H1 (cell line): Measurements from ENCODE around the gene PHF10. TPM values are rescaled to one million over a fixed set of nuclear protein-coding genes. Genes with fewer than 3 reads are reported as not detected.
A peak's percentile ranks its signal among the peaks of the same experiment; 100 is the strongest.

Experiments
- CTCF ChIA-PET: fragments of 300-600 bp; sonication (Branson Sonifier 250); formaldehyde crosslinking; loops from one replicate; lab custom pipeline; 2021; ENCODE audit not compliant: partially characterized antibody; lab: Charles Lee
- POLR2A ChIA-PET: fragments of 300-600 bp; sonication (Branson Sonifier 250); formaldehyde crosslinking; loops from one replicate; lab custom pipeline; 2021; ENCODE audit warnings: inconsistent platforms; ENCODE audit not compliant: partially characterized antibody; lab: Charles Lee
- DNase-seq, 2 experiments: peaks; one replicate each; pipeline versions ENCODE4 v3.0.0 to v3.0.0-alpha.2; 2010 to 2022; ENCODE audit warnings: low spot score in 2 of 2, low read depth in 1 of 2, mixed read lengths in 1 of 2
- FAIRE-seq: peaks from 2 replicates; lab custom pipeline; 2011; peaks lifted over from hg19 to GRCh38; lab: Jason Lieb, UNC
- H2AFZ ChIP-seq: 2 replicates; pipeline ENCODE4 v1.8.1; 2012; ENCODE audit warnings: low read length, inconsistent platforms
- H2AK5ac ChIP-seq: 2 replicates; pipeline ENCODE4 v1.6.1; 2013; ENCODE audit warnings: low read depth, low read length
- H2BK120ac ChIP-seq: replicated peaks from 2 replicates; pipeline ENCODE3; 2013; ENCODE audit warnings: low read depth, low read length, inconsistent platforms
- H2BK12ac ChIP-seq: 2 replicates; pipeline ENCODE4 v1.6.1; 2013; ENCODE audit warnings: low read depth, low read length
- H2BK15ac ChIP-seq: 2 replicates; pipeline ENCODE4 v1.6.1; 2013; ENCODE audit warnings: low read length
- H2BK20ac ChIP-seq: 2 replicates; pipeline ENCODE4 v1.6.1; 2013; ENCODE audit warnings: low read length
- H2BK5ac ChIP-seq: 2 replicates; pipeline ENCODE4 v1.6.1; 2013; ENCODE audit warnings: low read depth, low read length
- H3K14ac ChIP-seq: 2 replicates; pipeline ENCODE4 v1.6.1; 2013; ENCODE audit warnings: inconsistent platforms; ENCODE audit not compliant: insufficient read length
- H3K18ac ChIP-seq: 2 replicates; pipeline ENCODE4 v1.6.1; 2013; ENCODE audit warnings: low read length; ENCODE audit errors: extremely low read depth
- H3K23ac ChIP-seq: 2 replicates; pipeline ENCODE4 v1.6.1; 2013; ENCODE audit warnings: inconsistent platforms; ENCODE audit not compliant: insufficient read length
- H3K23me2 ChIP-seq: 2 replicates; pipeline ENCODE4 v1.6.1; 2013; ENCODE audit warnings: low read depth, low read length
- H3K27ac ChIP-seq: 2 replicates; pipeline ENCODE4 v1.6.1; 2011; ENCODE audit warnings: low read depth, low read length, inconsistent platforms
- H3K27me3 ChIP-seq, 4 experiments: replicated peaks in 1 of 4; 1 replicate in 1 of 4; 2 replicates in 3 of 4; pipeline versions ENCODE4 v1.6.1 to v1.8.1; 2011 to 2013; ENCODE audit warnings: low read length in 3 of 4, mild to moderate bottlenecking in 3 of 4, inconsistent platforms in 2 of 4, mixed read lengths in 2 of 4, moderate library complexity in 1 of 4; ENCODE audit not compliant: control insufficient read depth in 3 of 4, insufficient read depth in 3 of 4; ENCODE audit errors: extremely low read depth in 1 of 4
- H3K36me3 ChIP-seq, 4 experiments: 2 replicates each; pipeline versions ENCODE4 v1.6.1 to v1.8.1; 2011 to 2013; ENCODE audit warnings: mild to moderate bottlenecking in 4 of 4, low read length in 3 of 4, moderate library complexity in 2 of 4, control low read depth in 1 of 4, inconsistent platforms in 1 of 4; ENCODE audit not compliant: insufficient read depth in 4 of 4, control insufficient read depth in 2 of 4
- H3K4ac ChIP-seq: replicated peaks from 2 replicates; pipeline ENCODE3; 2013; ENCODE audit warnings: low read length, low read depth, mixed read lengths, inconsistent platforms; ENCODE audit not compliant: insufficient read length
- H3K4me1 ChIP-seq, 4 experiments: replicated peaks in 1 of 4; 1 replicate in 1 of 4; 2 replicates in 3 of 4; pipeline versions ENCODE4 v1.6.1 to v1.8.1; 2011 to 2013; ENCODE audit warnings: low read length in 3 of 4, inconsistent platforms in 2 of 4, mixed read lengths in 1 of 4; ENCODE audit not compliant: insufficient read depth in 4 of 4, control insufficient read depth in 3 of 4
- H3K4me2 ChIP-seq, 2 experiments: 2 replicates each; pipeline versions ENCODE4 v1.6.1 to v1.8.1; 2011 to 2013; ENCODE audit warnings: low read depth in 2 of 2, low read length in 2 of 2, control low read depth in 1 of 2, inconsistent platforms in 1 of 2, mild to moderate bottlenecking in 1 of 2; ENCODE audit not compliant: insufficient read depth in 1 of 2
- H3K4me3 ChIP-seq, 4 experiments: fragments of 200-600, 300-600 bp in 1 of 4; sonication (generic), shearing (Covaris generic), sonication (Bioruptor Twin) in 1 of 4; 2 replicates each; pipeline versions ENCODE4 v1.5.1 to v1.8.1; 2011 to 2016; ENCODE audit warnings: low read length in 4 of 4, low read depth in 3 of 4, control low read depth in 2 of 4, inconsistent platforms in 2 of 4, mild to moderate bottlenecking in 2 of 4, mixed read lengths in 1 of 4, moderate library complexity in 1 of 4; ENCODE audit not compliant: insufficient read depth in 2 of 4; ENCODE audit errors: extremely low read depth in 1 of 4
- H3K56ac ChIP-seq: replicated peaks from 2 replicates; pipeline ENCODE3; 2013; ENCODE audit warnings: low read depth, mild to moderate bottlenecking, mixed read lengths, low read length, inconsistent platforms; ENCODE audit not compliant: insufficient read length
- H3K79me1 ChIP-seq: 2 replicates; pipeline ENCODE4 v1.6.1; 2013; ENCODE audit warnings: low read depth, low read length, control low read depth
- H3K79me2 ChIP-seq, 2 experiments: 2 replicates each; pipeline versions ENCODE4 v1.6.1 to v1.8.1; 2012 to 2013; ENCODE audit warnings: low read length in 2 of 2, mild to moderate bottlenecking in 2 of 2, inconsistent platforms in 1 of 2; ENCODE audit not compliant: insufficient read depth in 2 of 2, control insufficient read depth in 1 of 2
- H3K9ac ChIP-seq, 4 experiments: replicated peaks in 1 of 4; 1 replicate in 1 of 4; 2 replicates in 3 of 4; pipeline versions ENCODE4 v1.6.1 to v1.8.1; 2011 to 2013; ENCODE audit warnings: low read depth in 3 of 4, low read length in 3 of 4, control low read depth in 2 of 4, mild to moderate bottlenecking in 2 of 4, moderate library complexity in 2 of 4, inconsistent platforms in 1 of 4; ENCODE audit errors: extremely low read depth in 1 of 4
- H3K9me3 ChIP-seq, 2 experiments: 2 replicates each; pipeline versions ENCODE4 v1.6.1 to v1.8.1; 2012 to 2013; ENCODE audit warnings: mild to moderate bottlenecking in 2 of 2, moderate library complexity in 2 of 2, control low read depth in 1 of 2, inconsistent platforms in 1 of 2, low read depth in 1 of 2, low read length in 1 of 2, mixed read lengths in 1 of 2; ENCODE audit not compliant: insufficient read depth in 2 of 2
- H4K20me1 ChIP-seq, 2 experiments: replicated peaks in 1 of 2; 2 replicates each; pipeline versions ENCODE3 to v1.8.1; 2011 to 2013; ENCODE audit warnings: inconsistent platforms in 2 of 2, low read length in 2 of 2, mild to moderate bottlenecking in 1 of 2; ENCODE audit not compliant: insufficient read depth in 2 of 2, control insufficient read depth in 1 of 2
- H4K5ac ChIP-seq: 2 replicates; pipeline ENCODE4 v1.6.1; 2013; ENCODE audit warnings: low read length, low read depth, mixed read lengths, inconsistent platforms; ENCODE audit not compliant: insufficient read length
- H4K8ac ChIP-seq: 2 replicates; pipeline ENCODE4 v1.8.0; 2013; ENCODE audit warnings: mild to moderate bottlenecking, moderate library complexity, low read length, inconsistent platforms; ENCODE audit not compliant: insufficient read depth; ENCODE audit errors: extremely low read depth
- H4K91ac ChIP-seq: replicated peaks from 2 replicates; pipeline ENCODE3; 2013; ENCODE audit warnings: low read length, mixed read lengths, inconsistent platforms; ENCODE audit not compliant: insufficient read length
- BCL11A ChIP-seq, 2 experiments: IDR thresholded peaks; one replicate each; pipeline ENCODE4 v1.6.1; 2011; ENCODE audit warnings: low read depth in 2 of 2, low read length in 2 of 2, mild to moderate bottlenecking in 2 of 2
- GTF2F1 ChIP-seq: IDR thresholded peaks from 2 replicates; pipeline ENCODE4 v1.6.1; 2012; ENCODE audit warnings: low read depth, low read length, improper control_type of control experiment, borderline replicate concordance
- HDAC6 ChIP-seq: IDR thresholded peaks from one replicate; pipeline ENCODE4 v1.7.1; 2012; ENCODE audit warnings: low read depth, mild to moderate bottlenecking, inconsistent platforms, low read length, moderate library complexity
- KDM1A ChIP-seq: fragments of 200-600, 300-600 bp; sonication (generic); IDR thresholded peaks from 2 replicates; pipeline ENCODE4 v1.7.1; 2016; ENCODE audit warnings: mild to moderate bottlenecking, low read length, borderline replicate concordance
- KDM5A ChIP-seq: fragments of 200-600 bp; IDR thresholded peaks from 2 replicates; pipeline ENCODE4 v1.7.1; 2012; ENCODE audit warnings: mild to moderate bottlenecking, low read length, inconsistent platforms, mixed read lengths
- MAFK ChIP-seq: IDR thresholded peaks from 2 replicates; pipeline ENCODE4 v1.6.1; 2012; ENCODE audit warnings: low read depth, mild to moderate bottlenecking, improper control_type of control experiment, low read length
- NRF1 ChIP-seq: IDR thresholded peaks from 2 replicates; pipeline ENCODE4 v1.6.1; 2011; ENCODE audit warnings: mild to moderate bottlenecking, low read depth, low read length, improper control_type of control experiment
- POLR2A ChIP-seq, 2 experiments: IDR thresholded peaks; 1 replicate in 1 of 2; 2 replicates in 1 of 2; pipeline ENCODE4 v1.6.1; 2011; ENCODE audit warnings: low read depth in 2 of 2, low read length in 2 of 2, mild to moderate bottlenecking in 2 of 2; ENCODE audit errors: control extremely low read depth in 1 of 2
- RFX5 ChIP-seq: IDR thresholded peaks from 2 replicates; pipeline ENCODE4 v1.6.1; 2011; ENCODE audit warnings: low read depth, low read length, improper control_type of control experiment, borderline replicate concordance
- RNF2 ChIP-seq: fragments of 200-900, 300-1000 bp; sonication (generic); IDR thresholded peaks from 2 replicates; pipeline ENCODE4 v1.7.1; 2016; ENCODE audit warnings: borderline replicate concordance, low read depth, mild to moderate bottlenecking, antibody characterized with exemption, low read length; ENCODE audit not compliant: poor library complexity, severe bottlenecking; ENCODE audit errors: missing control alignments
- RXRA ChIP-seq: IDR thresholded peaks from 2 replicates; pipeline ENCODE4 v1.6.1; 2011; ENCODE audit warnings: low read depth, mild to moderate bottlenecking, low read length, moderate library complexity; ENCODE audit not compliant: insufficient read depth
- SP2 ChIP-seq: IDR thresholded peaks from 2 replicates; pipeline ENCODE4 v1.6.1; 2012; ENCODE audit warnings: mild to moderate bottlenecking, low read length, inconsistent platforms
- WGBS, 2 experiments: shearing (Covaris generic) in 1 of 2; methylation state at CpG; one replicate each; pipeline versions ENCODE4 v1.1.6 to v1.1.7; 2013 to 2015; ENCODE audit warnings: low lambda C conversion rate in 2 of 2, mixed read lengths in 2 of 2, inconsistent platforms in 1 of 2, low coverage in 1 of 2, missing lambda C conversion rate in 1 of 2; ENCODE audit not compliant: insufficient replicate concordance in 2 of 2, insufficient coverage in 1 of 2, insufficient read length in 1 of 2; ENCODE audit errors: extremely low coverage in 1 of 2, missing lambda C conversion rate in 1 of 2; 5-methylcytosine and 5-hydroxymethylcytosine counted together
- polyA plus RNA-seq, 7 experiments: library from polyadenylated mRNA; depleted of rRNA in 3 of 7; stranded (reverse) in 5 of 7; unstranded in 2 of 7; fragments of >200 nt in 5 of 7; fragments of 200-250 nt in 2 of 7; gene quantifications; 1 replicate in 5 of 7; 2 replicates in 1 of 7; 4 replicates in 1 of 7; pipeline versions ENCODE4 v1.2.1 to v1.2.3, GENCODE V29; 2011 to 2013; ENCODE audit warnings: missing spikeins in 2 of 7, mixed read lengths in 2 of 7
- total RNA-seq: library from RNA; stranded (reverse); fragmentation: NEBNext Ultra II Directional; extraction: Animal tissue kit (Norgen Biotek cat#: 25700); gene quantifications from 2 replicates; pipeline ENCODE4 v1.2.1, GENCODE V29; 2021
- TF ChIP-seq, protein P1 (sequence below): IDR thresholded peaks from 2 replicates; pipeline ENCODE4 v1.6.1; 2011; ENCODE audit warnings: low read depth, mild to moderate bottlenecking, low read length; ENCODE audit not compliant: insufficient read depth

The PHF10 gene
- total and polyA plus RNA-seq, 2 of the 8 experiments (the other 6 are each of a cell fraction or from before 2014, with no cell fraction given): 15.6 to 51.1 TPM

GRCh38 chr6:169668203-169668847, 56.0 kb downstream of the PHF10 start:
- Histone ChIP-seq H3K4me3 (no peak overlapping the region), H3K79me1 (peaks cover 9% of the 10 kb centered on the region), H3K23ac (no peak overlapping the region), H3K4ac (no peak overlapping the region), H4K5ac (no peak overlapping the region), H4K8ac (no peak overlapping the region; the same call in 1 of the 2 replicates), H2BK5ac (no peak overlapping the region), H3K27ac (no peak overlapping the region), H3K79me2 (no peaks in the 10 kb centered on the region), H3K9ac (no peak overlapping the region), H3K27me3 (no peaks in the 10 kb centered on the region), H3K56ac (no peak overlapping the region), H3K23me2 (no peaks in the 10 kb centered on the region), H2AFZ (no peak overlapping the region), H3K36me3 (peaks cover 14 to 67% (median 44%) of the 10 kb centered on the region in 4 experiments), H3K14ac (no peak overlapping the region), H2BK15ac (no peak overlapping the region), H3K9me3 (no peaks in the 10 kb centered on the region), H3K4me1 (no peaks in the 10 kb centered on the region), H2BK120ac (no peak overlapping the region), H2BK20ac (no peak overlapping the region), H4K20me1 (peaks cover 11 to 15% of the 10 kb centered on the region in 2 experiments), H2AK5ac (no peak overlapping the region), H4K91ac (no peak overlapping the region), H3K4me2 (no peak overlapping the region), H2BK12ac (no peak overlapping the region), H3K18ac (no peak overlapping the region)
- POLR2A ChIA-PET: no interaction called here
- FAIRE-seq (no peak), DNase-seq (peak in 1 of 2 experiments; percentile 41)
- CTCF ChIA-PET: interaction anchor here (0.5 to 1.2 kb wide), 2 partner anchors 96 to 775 kb away, joined by 3 read pairs; no protein-coding TSS in a partner anchor
- WGBS, 2 experiments: 82% methylated on average over 15 of the region's 15 CpGs; no CpG with 5 or more reads in 1 of the 2 experiments
- TF ChIP-seq KDM5A (no peak), MAFK (no peak), RFX5 (no peak), SP2 (no peak), RNF2 (no peak), BCL11A (IDR thresholded peaks at IDR 0.05; ENCODE audit: low read depth in 2 of 2, low read length in 2 of 2) (no peak), POLR2A (IDR thresholded peaks at IDR 0.05; ENCODE audit: control extremely low read depth in 1 of 2, low read depth in 2 of 2, low read length in 2 of 2) (no peak), KDM1A (no peak), HDAC6 (no peak), RXRA (no peak), GTF2F1 (no peak), NRF1 (no peak)
- TF ChIP-seq, protein P1, sequence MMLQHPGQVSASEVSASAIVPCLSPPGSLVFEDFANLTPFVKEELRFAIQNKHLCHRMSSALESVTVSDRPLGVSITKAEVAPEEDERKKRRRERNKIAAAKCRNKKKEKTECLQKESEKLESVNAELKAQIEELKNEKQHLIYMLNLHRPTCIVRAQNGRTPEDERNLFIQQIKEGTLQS: no peak
